HG02870 (cell line): Measurements from ENCODE around the gene CACNG1.

Experiments
- ATAC-seq: cut with Tn5 transposase; IDR thresholded peaks from one replicate; pipeline ENCODE4 v1.9.1; 2021; ENCODE audit warnings: mild to moderate bottlenecking, moderate library complexity; ENCODE audit not compliant: unreplicated experiment

The CACNG1 gene

DNA sequence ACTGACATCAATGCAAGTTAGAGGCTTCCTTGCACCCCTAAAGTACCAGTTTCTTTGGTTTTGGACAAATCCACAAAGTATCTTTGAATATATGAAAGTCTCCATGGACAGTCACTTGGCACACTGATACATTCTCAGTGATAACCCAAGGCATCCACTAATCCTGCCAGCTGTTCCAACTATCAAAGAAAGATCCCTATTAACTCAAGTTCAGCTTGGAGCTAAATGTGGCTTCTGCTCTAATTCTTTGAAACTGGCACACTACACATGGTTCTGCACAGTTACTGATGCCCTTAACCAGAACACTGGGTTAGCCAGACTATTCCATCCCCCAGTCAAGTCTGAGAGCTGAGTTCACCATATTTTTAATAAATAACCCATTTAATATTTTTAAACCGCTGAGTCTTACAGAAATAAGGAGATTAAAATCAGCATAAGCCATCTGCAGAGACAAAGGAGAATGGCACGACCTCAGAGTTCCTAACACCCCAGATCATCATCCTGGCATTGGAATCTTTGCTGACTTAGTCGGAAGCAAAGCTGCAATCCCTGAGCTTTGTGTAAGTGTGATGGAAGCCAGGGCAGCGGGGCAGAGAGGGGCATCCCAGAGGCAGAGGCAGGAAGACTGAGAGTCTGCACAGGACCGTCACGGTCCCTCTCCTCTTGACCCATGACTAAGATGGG lies 6.3 kb downstream of the CACNG1 start:
- no peak for ATAC-seq

DNA sequence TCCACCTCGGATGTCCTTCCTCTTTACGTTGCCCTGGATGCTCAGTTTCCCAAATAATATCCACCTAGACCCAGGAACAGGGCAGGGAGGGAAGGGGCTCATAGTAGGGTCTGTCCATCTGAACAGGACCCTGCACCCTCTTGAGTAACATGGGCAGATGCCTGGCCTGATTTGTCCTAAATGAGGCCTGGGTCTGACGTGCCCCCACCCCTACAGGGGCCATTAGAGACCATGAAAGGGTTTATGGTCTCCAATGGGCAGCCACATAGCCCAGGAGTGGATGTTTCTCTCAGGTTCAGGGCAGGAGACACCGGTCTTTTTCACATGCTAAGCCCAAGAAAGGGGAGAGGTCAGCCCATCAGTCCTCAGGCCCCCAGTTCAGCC lies 6.8 kb downstream of the CACNG1 start:
- ATAC-seq, result no peak

DNA sequence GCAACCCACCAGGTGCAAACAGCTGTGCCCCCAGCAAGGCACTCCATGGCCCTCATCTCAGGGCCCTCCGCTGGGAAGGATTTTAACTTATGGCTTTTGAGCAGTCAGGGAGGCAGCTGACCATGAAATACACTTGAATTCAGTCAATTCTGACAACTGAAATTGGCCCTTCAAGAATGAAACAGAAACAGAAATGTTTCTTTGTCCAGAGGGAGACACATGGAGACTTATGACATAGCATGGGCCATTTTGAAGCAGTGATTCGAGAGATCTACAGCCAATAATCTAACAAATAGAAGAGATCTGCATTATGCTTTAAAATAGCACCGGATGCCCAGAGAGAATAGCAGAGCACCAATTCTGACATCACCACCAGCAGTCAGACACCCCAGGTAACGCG lies 7.5 kb downstream of the CACNG1 start:
- ATAC-seq, result no peak

DNA sequence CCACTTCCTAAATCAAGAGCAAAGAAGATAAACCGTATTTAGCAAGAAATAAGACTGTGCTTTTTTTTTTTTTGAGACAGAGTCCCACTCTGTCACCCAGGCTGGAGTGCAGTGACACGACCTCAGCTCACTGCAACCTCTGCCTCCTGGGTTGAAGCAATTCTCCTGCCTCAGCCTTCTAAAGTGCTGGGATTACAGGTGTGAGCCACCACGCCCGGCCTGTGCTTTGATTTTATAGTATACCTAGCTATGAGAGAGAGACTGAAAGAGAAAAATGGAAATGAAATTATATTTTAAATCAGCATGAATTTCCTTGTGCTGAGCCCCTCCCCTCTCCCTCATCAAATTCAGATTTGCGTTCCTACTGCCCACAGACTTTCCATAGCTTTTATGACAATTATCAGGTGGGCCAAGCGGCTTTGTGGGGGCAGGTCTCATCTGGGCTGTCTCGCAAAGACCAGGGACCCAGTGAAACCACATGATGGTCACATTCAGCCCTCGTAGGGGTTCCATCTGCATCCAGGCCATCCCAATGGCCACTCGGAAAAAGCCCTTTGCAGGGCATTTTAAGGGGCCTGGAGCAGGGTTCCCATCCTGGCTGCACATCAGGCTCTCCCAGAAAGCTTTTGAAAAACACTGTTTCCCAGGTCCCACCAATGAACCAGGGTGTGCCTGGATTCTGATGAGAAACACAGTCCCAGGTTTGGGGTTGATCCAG lies 8.5 kb downstream of the CACNG1 start:
- no peak for ATAC-seq

DNA sequence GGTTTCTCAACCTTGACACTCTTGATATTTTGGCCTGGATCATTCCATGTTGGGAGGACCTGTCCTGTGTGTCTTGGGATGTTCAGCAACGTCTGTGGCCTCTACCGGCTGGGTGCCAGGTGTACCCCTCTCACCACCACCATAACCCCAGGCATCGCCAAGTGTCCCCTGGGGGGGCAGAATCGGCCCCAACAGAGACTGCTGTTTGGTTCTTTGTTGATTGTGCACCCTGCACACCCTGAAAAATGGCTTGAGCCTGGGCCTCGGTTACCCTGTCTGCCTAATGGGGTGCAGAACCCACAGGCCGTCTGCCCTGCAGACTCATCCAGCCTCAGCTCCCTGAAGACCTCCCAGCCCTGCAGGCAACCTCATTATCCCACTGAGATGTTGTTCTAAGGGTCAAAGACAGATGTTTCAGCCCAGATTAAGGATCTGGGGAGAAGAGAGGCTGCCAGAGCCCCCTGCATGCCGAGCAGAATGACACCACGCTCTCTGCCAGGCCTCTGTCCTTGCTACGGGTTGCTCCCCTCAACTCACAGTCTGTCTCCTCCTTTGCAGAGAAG lies 9.2 kb downstream of the CACNG1 start:
- no peak for ATAC-seq

DNA sequence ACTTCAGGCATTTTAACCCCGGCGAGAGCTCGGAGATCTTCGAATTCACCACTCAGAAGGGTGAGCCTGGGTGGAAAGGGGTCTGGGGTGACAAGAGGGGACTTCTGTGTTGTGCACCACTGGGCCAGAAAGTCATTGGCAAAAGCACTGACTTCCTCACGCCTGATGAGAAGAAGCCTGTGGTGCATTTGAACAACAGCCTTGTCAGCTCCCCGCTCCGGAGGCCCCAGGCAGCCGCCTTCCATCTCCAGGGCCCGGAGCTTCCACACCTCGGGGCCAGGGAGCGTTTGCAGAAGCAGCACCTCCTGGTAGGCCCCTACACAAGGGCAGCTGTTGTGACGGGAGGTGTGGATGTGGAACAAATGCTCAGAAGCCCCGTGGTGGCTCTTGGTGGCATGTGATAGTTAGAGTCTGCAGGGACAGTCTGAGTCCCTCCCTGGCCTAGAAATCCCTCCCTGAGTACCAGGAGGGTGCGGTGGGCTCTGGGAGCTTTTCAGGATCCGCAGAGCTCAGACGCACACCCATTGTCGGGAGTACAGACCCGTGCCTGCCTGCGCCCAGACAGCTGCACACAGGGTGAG lies 9.7 kb downstream of the CACNG1 start:
- no peak for ATAC-seq

DNA sequence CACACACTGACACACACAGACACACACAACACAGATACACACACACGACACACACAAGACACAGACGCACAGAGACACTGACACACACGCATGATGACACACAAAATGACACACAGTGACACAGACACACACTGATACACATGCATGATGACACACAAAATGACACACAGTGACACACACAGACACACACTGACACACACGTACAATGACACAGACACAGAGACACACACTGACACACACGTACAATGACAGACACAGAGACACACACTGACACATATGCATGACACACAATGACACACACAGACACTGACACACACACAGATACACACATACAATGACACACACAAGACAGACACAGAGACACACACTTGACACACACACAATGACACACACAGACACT lies 10.3 kb downstream of the CACNG1 start:
- ATAC-seq, result no peak

DNA sequence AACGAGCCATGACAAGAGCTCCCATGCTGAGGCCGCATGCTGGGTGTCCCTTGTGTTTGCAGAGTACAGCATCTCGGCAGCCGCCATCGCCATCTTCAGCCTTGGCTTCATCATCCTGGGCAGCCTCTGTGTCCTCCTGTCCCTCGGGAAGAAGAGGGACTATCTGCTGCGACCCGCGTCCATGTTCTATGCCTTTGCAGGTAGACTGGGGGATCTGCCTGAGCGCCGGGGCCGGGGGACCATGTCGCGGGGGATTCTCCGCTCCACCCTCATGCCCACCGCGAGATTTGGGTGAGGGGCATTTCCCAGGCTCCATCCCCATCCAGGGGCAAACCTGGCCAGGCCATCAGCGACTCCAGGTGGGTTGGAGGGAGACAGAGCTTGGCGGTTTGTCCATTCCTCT lies 10.7 kb downstream of the CACNG1 start:
- ATAC-seq, result no peak

DNA sequence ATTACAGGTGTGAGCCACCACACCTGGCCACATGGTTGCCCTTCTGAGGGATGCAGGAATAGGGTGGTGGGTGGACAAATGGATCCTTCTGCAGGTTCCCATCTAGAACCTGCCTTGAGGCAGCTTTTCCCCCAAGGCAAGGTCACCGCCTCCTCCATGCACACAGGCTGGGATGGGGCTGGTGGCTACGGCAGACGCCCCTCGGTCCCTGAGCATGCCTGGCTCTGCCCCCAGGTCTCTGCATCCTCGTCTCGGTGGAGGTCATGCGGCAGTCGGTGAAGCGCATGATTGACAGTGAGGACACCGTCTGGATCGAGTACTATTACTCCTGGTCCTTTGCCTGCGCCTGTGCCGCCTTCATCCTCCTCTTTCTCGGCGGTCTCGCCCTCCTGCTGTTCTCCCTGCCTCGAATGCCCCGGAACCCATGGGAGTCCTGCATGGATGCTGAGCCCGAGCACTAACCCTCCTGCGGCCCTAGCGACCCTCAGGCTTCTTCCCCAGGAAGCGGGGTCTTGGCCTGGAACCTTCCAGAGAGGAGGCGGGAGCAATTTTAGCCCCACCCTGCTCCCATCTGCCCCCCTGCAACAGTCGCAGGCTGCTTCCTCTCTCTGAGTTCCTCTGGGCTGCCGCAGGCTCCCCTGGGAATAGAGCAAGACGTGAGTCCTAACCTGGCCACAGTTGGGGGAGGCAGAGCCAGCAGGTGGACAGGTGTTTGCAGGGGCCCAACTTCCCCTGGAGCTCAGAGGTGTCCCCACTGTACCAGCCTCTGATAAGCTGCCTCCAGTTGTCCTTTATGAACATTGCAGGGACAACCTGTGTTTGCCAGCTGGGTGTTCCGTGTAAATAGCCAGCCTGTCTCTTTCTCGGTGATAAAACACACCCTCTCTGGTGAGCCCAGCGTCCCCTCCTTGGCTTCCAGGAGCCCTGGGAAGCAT lies 11.7 kb downstream of the CACNG1 start:
- ATAC-seq, result no peak

DNA sequence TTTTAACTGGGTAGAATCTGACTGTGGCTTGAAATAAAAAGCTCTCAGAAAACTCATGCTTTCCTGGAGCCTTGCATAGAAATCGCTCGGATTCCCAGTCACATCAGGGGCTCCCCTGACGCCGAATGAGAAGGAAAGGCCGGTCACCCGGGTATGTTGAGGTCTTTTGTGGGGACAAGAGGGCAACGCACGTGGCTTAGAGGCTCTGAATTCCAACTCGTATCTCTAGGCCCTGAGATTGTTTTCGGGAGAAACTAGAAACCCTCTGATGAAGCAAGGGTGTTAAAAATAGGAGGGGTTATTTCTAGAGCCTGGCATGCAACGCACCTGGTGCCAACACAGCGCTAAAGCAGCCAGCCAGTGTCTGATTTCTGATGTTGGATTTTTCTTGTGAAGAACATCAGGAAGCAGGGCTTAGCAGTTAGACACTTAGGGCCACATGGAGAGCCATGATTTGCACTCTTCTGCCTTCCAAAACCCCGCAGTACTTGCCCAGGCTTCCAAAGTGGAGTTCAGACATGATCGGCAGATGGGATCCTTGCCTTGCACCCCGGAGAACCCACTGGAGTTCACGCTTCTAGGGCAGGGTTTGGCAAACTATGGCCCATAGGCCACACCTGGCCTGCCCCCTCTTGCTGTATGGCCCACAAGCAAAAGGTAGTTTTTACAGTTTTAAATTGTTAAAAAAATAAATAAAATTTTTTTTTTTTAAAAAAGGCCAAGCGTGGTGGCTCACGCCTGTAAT lies 12.6 kb downstream of the CACNG1 start:
- ATAC-seq, result no peak

DNA sequence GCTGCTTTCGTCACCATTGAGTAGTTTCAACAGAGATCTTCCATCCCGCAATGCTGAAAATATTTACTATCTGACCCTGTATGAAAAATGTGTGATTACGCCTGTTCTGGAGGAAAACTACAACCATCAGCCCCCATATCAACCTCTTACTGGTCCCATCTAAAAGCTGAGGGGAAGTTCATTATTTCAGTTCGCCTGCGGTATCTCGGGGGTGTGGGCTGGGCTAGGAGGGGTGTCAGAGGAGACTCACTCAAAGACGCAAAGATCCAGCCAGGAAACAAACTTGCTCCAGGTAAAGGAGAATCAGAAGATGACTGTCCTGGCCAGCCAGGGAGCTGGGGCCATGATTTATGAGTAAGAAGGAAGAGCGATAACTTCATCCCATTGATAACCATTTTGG lies 13.7 kb downstream of the CACNG1 start:
- ATAC-seq, result no peak

DNA sequence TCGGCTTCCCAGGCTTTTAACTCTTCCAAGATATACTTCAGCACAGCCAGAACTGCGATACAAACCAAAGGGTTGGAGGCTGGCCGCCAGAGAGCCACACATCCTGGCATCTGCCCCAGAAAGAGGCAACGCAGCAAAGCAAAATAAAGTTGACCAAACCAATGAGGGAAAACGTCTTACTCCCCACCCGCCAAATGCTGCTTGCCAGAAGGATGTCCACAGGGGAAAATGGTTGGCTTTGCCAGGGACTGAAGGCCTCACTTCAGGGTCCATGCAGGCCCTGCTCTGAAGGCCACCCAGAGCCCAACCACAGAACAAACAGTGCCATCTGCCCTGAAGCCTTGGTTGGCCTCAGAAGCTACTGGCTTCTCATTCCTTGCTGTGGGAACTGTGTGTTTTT lies 15.0 kb downstream of the CACNG1 start:
- no peak for ATAC-seq

DNA sequence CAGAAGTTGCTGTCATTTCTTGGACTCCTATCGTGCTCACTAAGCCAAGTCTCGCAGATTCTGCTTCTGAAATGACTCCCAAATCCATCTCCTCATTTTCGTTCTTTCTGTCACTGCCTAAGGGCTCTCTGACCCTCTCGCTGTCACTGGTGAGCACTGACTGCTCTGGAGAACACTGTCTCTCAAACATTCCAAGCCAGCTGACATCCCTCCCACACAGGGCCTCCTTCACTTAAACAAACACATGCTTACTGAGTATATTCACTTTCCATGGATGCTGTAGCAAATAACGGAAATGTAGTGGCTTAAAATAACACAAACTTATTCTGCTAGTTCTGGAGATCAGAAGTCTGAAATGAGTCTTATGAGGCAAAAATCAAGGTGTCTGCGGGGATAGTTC lies 18.8 kb downstream of the CACNG1 start:
- ATAC-seq, result no peak

DNA sequence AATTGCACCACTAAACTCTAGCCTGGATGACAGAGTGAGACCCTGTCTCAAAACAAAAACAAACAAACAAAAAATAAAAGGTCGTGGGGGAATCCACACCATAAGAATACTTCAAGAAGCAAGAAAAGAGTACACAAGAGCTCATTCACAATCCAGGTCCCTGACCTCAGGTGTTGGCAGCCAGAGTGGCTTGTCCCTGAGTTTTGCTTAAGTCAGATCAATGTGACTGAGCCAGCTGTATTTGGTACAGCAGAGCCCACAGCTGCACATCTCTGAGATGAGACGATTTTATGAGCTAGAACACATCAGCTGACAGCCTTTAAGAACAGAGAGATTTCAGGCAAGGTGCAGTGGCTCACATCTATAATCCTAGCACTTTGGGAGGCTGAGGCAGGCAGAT lies 22.4 kb downstream of the CACNG1 start:
- no peak for ATAC-seq

DNA sequence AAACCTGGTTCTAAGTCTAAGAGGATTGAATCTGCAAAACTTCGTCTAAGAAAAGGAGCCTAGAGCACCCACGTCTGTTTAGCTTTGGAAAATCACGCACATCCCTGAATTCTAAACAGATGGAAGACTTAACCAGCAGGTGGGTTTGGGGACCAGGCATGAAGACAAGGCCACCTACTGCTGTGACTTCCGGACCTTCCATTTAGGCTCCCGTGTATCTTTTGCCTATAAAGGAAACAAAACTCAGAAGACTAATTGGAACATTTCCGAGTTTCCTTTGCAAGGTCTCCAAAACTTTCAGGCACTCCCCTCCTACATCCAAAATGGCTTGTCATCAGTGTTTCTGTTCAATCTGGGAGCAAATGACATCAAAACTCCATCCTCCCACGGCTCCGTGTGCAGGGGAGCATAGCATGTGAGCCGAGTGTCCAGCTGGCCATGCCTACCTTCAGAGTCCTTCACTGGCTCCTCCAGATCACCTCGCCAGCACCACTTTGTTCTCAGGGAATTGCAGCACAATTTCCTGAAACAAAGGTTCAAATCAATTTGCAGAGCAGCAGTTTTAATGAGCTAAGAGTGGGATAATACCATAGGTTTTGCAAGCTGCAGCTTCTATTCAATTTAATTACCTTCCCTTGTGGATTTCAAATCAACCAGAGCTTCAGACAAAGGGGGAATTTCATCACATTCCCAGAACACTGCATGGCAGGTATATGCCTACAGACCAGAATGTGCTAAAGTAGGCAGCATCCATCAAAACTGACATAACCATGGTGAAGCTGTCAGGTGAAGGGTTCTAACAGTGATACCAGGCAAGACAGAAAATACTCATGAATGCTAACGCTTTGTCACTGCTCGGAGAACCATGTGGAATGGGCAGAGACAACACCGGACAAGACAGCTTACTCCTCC lies 23.5 kb downstream of the CACNG1 start:
- ATAC-seq, result no peak

DNA sequence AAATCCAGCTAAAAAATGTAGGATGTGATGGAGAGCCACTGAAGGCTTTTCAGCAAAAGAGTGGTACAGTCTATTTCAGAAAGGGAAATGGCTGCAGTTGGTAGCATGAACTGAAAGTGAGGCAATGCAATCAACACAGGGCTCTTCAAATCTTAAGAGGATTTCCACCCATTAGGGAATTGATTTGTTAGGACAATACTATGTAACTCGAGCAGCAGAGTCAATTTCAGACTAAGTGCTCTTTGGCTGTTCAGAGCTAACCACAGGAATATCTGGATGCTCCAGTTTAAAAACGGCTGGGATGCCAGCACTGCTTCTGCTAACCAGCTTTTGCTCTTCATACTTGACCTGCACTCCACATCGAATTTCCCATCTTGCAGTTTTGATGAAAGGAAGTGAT lies 24.6 kb downstream of the CACNG1 start:
- ATAC-seq, result no peak

DNA sequence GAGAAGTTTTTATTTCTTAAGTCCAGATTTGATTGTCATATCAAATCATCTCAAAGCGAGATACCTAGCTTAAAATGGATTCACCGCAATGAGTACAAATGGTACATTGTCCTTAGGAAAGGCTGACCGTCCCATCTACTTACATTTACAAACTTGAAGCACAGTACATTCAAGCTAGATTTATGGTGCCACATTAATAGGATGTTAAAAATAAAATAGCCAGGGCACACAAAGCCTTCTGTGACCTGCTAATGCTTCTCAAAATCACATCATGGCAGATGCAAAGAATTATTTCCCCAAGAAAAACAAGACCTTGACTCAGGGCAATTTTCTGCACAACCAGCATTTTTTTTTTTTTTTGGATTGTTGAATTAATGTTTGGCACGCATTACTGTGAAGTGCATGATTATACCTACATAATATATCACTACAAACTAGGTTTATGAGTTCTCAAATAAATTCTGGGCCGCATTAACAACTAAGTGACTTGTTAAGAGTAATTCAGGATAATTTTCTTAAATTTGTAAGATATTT lies 25.3 kb downstream of the CACNG1 start:
- ATAC-seq, result no peak

DNA sequence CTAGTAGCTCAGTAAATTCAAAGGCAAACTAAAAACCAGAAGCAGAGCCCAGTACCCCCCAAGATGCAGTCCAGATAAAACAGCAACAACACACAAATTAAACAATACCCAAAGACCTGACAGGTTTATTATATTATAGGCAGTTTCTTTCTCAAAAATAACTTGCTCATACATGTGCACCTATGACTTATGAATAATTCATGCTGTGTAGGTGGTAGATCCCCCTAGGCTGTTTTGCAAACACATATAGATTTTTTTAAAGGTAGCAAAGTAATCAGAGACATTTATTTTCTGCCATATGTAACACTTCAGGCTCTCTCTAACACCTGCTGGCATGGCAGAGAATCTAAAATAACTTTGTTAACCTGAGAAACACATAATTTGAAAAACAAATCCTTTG lies 27.2 kb downstream of the CACNG1 start:
- ATAC-seq, result no peak

DNA sequence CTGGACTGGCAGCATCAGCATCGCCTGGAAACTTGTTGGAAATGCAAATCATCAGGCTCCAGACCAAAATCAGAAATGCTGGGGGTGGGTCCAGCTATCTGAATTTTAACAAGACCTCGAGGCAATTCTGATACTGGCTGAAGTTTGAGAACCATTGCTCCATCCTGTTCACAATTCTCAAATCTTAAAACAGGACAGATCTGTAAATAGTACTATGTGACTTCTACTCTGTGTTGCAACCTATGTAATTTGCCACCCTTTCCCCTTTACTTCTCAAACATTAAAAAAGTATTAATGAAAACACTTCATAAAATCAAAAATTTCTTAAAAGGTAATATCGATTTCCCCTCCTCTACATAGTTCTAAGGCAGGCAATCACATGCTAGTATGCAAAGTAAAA lies 28.5 kb downstream of the CACNG1 start:
- no peak for ATAC-seq
